Skin epidermis (tissue), 12 donors: ENCODE measurements around the gene ATP2B2.

Source experiments
- H3K27ac ChIP-seq, 21 experiments: fragments of 200-600 bp; sonication (generic) in 11 of 21; one replicate each; pipeline ENCODE4 v1.5.0; 2020; ENCODE audit warnings: mild to moderate bottlenecking in 3 of 21, inconsistent platforms in 2 of 21, moderate library complexity in 2 of 21
- H3K4me3 ChIP-seq, 7 experiments: fragments of 200-600 bp; sonication (generic) in 2 of 7; one replicate each; pipeline ENCODE4 v1.5.0; 2020; ENCODE audit warnings: inconsistent platforms in 2 of 7, mild to moderate bottlenecking in 2 of 7, moderate library complexity in 1 of 7

ATP2B2 gene

GRCh38 chr3:10344147-10344943 is 161.0 kb downstream of the ATP2B2 start:
- Histone ChIP-seq H3K4me3 (no peak overlapping the region), H3K27ac (no peak overlapping the region)

- Histone ChIP-seq H3K27ac (no peak overlapping the region), H3K4me3 (no peak overlapping the region)
Observed at GRCh38 chr3:10343526-10343925, 161.9 kb downstream of the ATP2B2 start.

GRCh38 chr3:10342781-10343180 is 162.6 kb downstream of the ATP2B2 start:
- H3K4me3 ChIP-seq, result no peak overlapping the region
- no peak overlapping the region for H3K27ac ChIP-seq

- no peak overlapping the region for H3K27ac ChIP-seq
- H3K4me3 ChIP-seq, result no peak overlapping the region
Observed at GRCh38 chr3:10341901-10342398, 163.4 kb downstream of the ATP2B2 start.

GRCh38 chr3:10340476-10340875 is 164.9 kb downstream of the ATP2B2 start:
- H3K4me3 ChIP-seq, result no peak overlapping the region
- H3K27ac ChIP-seq, result no peak overlapping the region

GRCh38 chr3:10340046-10340445 is 165.3 kb downstream of the ATP2B2 start:
- Histone ChIP-seq H3K27ac (no peak overlapping the region), H3K4me3 (no peak overlapping the region)

- no peak overlapping the region for H3K27ac ChIP-seq
- H3K4me3 ChIP-seq, result no peak overlapping the region
Observed at GRCh38 chr3:10339376-10339955, 165.9 kb downstream of the ATP2B2 start.

GRCh38 chr3:10338591-10339353 is 166.6 kb downstream of the ATP2B2 start:
- Histone ChIP-seq H3K27ac (no peak overlapping the region), H3K4me3 (no peak overlapping the region)

GRCh38 chr3:10338164-10338470 is 167.3 kb downstream of the ATP2B2 start:
- Histone ChIP-seq H3K4me3 (no peak overlapping the region), H3K27ac (no peak overlapping the region)

GRCh38 chr3:10337323-10338163 is 167.8 kb downstream of the ATP2B2 start:
- H3K4me3 ChIP-seq, result no peak overlapping the region
- H3K27ac ChIP-seq, result no peak overlapping the region

GRCh38 chr3:10336761-10337160 is 168.6 kb downstream of the ATP2B2 start:
- Histone ChIP-seq H3K4me3 (no peak overlapping the region), H3K27ac (no peak overlapping the region)

- H3K27ac ChIP-seq, result no peak overlapping the region
Observed at GRCh38 chr3:10335871-10336622, 169.3 kb downstream of the ATP2B2 start.

GRCh38 chr3:10335190-10335738 is 170.1 kb downstream of the ATP2B2 start:
- Histone ChIP-seq H3K4me3 (no peak overlapping the region), H3K27ac (no peak overlapping the region)

More at GRCh38 chr3:10335871-10336622, 169.3 kb downstream of the ATP2B2 start:
- H3K4me3 ChIP-seq, result no peak overlapping the region

GRCh38 chr3:10334459-10334858 is 170.9 kb downstream of the ATP2B2 start:
- no peak overlapping the region for H3K4me3 ChIP-seq
- no peak overlapping the region for H3K27ac ChIP-seq

GRCh38 chr3:10334042-10334441 is 171.3 kb downstream of the ATP2B2 start:
- no peak overlapping the region for H3K27ac ChIP-seq

GRCh38 chr3:10333349-10333650 is 172.1 kb downstream of the ATP2B2 start:
- no peak overlapping the region for H3K4me3 ChIP-seq
- H3K27ac ChIP-seq, result no peak overlapping the region

More at GRCh38 chr3:10334042-10334441, 171.3 kb downstream of the ATP2B2 start:
- H3K4me3 ChIP-seq, result no peak overlapping the region

GRCh38 chr3:10332481-10333348 is 172.7 kb downstream of the ATP2B2 start:
- no peak overlapping the region for H3K27ac ChIP-seq
- H3K4me3 ChIP-seq, result no peak overlapping the region

- Histone ChIP-seq H3K27ac (no peak overlapping the region), H3K4me3 (no peak overlapping the region)
Observed at GRCh38 chr3:10331320-10331719, 174.1 kb downstream of the ATP2B2 start.
